Stimulated activated naive B cell treated with anti-CD40 and anti-IgM and Interleukin-4, amounts not matched to agents 10 μg/mL and 1 μg/mL and 100 μg/mL, for 72 hours (primary cell): ENCODE data around the gene E2F2.

Experiments
- ATAC-seq, 2 donors: fragments of 150-1000 bp; cut with Tn5 transposase; replicated peaks; 2 replicates each; pipeline ENCODE4 v1.10.0; 2021; ENCODE audit warnings: moderate library complexity in 1 of 2
- DNase-seq: peaks from one replicate; pipeline ENCODE4 v3.0.0; 2021
- H3K27ac Mint-ChIP-seq: one replicate; pipeline ENCODE4 v1.8.0; 2022; ENCODE audit warnings: mild to moderate bottlenecking, mixed read lengths
- H3K27me3 Mint-ChIP-seq, 2 donors: one replicate each; pipeline ENCODE4 v1.8.0; 2022; ENCODE audit warnings: mixed read lengths in 2 of 2
- H3K36me3 Mint-ChIP-seq, 2 donors: one replicate each; pipeline ENCODE4 v1.8.0; 2022; ENCODE audit warnings: mixed read lengths in 2 of 2, mild to moderate bottlenecking in 1 of 2
- H3K4me1 Mint-ChIP-seq, 2 donors: one replicate each; pipeline ENCODE4 v1.8.0; 2022; ENCODE audit warnings: mixed read lengths in 2 of 2, mild to moderate bottlenecking in 1 of 2
- H3K4me3 Mint-ChIP-seq, 2 donors: one replicate each; pipeline ENCODE4 v1.8.0; 2022; ENCODE audit warnings: mild to moderate bottlenecking in 2 of 2, mixed read lengths in 2 of 2, moderate library complexity in 1 of 2
- H3K9me3 Mint-ChIP-seq, 2 donors: one replicate each; pipeline ENCODE4 v1.8.0; 2022; ENCODE audit warnings: mixed read lengths in 2 of 2, mild to moderate bottlenecking in 1 of 2

E2F2 gene

DNA sequence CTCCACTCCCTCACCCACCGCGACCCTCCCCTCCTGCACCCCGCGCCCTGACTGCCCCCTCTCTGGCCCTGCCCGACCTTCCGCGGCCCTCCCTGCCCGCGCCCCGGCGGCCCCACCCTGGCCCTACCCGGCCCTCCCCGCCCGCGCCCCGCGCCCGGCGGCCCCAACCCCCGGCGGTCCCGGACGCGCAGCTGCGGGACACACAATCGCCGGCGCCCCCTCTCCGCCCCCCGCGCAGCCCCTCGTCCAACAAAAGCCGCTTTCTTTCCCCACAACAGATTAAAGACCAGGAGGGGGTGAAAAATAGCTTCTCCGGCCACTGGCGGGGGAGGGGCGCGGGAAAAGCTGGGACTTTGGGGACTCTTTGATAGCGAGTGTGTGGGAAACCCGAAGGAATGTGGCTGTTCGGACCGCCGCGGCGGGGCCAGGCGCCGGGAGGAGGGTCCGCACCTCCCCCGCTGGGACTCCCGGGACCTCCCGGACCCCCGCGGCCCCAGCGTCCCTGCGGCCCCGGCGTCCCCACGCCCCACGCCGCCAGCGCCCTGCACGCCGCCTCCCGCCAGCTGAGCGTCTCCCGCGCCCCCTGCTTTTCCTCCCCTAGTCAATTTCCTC lies 37.1 kb upstream of the E2F2 start:
- Mint-ChIP-seq H3K4me3 (peak overlapping the region; percentile 83 to 88), H3K36me3 (peaks cover 0 to 4% of the 10 kb centered on the region in 2 donors), H3K4me1 (peaks cover 40 to 61% of the 10 kb centered on the region in 2 donors), H3K27ac (peak overlapping the region; percentile 95), H3K9me3 (peaks cover 0 to 4% of the 10 kb centered on the region in 2 donors), H3K27me3 (no peaks in the 10 kb centered on the region)
- ATAC-seq (peak; percentile 23 to 33), DNase-seq (no peak)

- Mint-ChIP-seq H3K27me3 (no peaks in the 10 kb centered on the region), H3K4me1 (peaks cover 43 to 61% of the 10 kb centered on the region in 2 donors), H3K9me3 (peaks cover 0 to 4% of the 10 kb centered on the region in 2 donors), H3K4me3 (peak overlapping the region; percentile 78), H3K36me3 (peaks cover 0 to 4% of the 10 kb centered on the region in 2 donors), H3K27ac (peak overlapping the region; percentile 95)
- no peak for DNase-seq
- peak; percentile 36 to 41 for ATAC-seq
These were observed 36.6 kb upstream of the E2F2 start for GRCh38 chr1:23567629-23567995.

DNA sequence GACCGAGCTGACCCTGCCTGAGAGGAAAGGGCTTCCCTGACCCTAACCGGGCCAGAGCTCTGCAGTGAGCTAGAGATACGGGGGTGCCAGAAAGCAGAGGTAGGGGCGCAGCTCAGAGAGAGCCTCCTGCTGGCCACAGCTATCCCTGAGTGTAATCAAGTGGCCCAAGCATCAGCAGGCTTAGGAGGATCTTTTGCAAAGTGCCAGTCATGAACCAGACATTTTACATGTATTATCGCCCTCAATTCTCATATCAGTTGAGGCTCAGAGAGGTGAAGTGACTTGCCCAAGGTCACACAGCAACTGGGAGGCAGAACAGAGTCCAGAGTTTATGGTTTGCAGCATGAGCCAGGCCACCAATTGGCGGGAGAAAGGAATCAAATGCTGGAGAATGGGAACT lies 35.3 kb upstream of the E2F2 start:
- H3K4me1 Mint-ChIP-seq, result peaks cover 52 to 71% of the 10 kb centered on the region in 2 donors
- no peak overlapping the region for H3K4me3 Mint-ChIP-seq
- peak overlapping the region; percentile 95 for H3K27ac Mint-ChIP-seq
- peaks cover 0 to 4% of the 10 kb centered on the region in 2 donors for H3K36me3 Mint-ChIP-seq
- ATAC-seq (no peak), DNase-seq (no peak)
- no peaks in the 10 kb centered on the region for H3K27me3 Mint-ChIP-seq
- peaks cover 0 to 4% of the 10 kb centered on the region in 2 donors for H3K9me3 Mint-ChIP-seq

GRCh38 chr1:23565776-23566175 lies 34.7 kb upstream of the E2F2 start:
- DNase-seq (no peak), ATAC-seq (no peak)
- H3K27ac Mint-ChIP-seq, result peak overlapping the region; percentile 95
- H3K36me3 Mint-ChIP-seq, result peaks cover 0 to 4% of the 10 kb centered on the region in 2 donors
- H3K4me1 Mint-ChIP-seq, result peaks cover 57 to 73% of the 10 kb centered on the region in 2 donors
- no peak overlapping the region for H3K4me3 Mint-ChIP-seq
- no peaks in the 10 kb centered on the region for H3K27me3 Mint-ChIP-seq
- peaks cover 0 to 4% of the 10 kb centered on the region in 2 donors for H3K9me3 Mint-ChIP-seq

DNA sequence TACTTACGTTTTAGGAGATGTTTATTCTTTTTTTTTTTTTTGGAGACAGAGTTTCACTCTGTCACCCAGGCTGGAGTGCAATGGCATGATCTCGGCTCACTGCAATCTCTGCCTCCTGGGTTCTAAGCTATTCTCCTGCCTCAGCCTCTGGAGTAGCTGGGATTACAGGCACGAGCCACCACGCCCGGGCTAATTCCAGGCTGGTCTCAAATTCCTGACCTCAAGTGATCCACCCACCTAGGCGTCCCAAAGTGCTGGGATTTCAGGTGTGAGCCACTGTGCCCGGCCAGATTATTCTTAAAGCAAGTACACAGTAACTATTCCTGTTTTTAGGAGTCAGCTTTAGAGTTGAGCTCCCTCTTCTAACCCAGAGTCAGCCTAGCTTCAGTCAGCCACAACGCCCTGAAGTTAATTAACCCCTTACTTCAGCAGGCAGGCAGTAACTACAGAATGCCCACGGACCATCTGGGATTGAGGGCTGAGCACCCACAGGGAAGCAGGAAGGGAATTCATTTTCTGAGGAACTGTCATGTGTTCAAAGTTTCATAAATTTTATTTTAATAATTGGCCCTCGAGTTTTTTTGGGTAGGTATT lies 33.6 kb upstream of the E2F2 start:
- peaks cover 60 to 75% of the 10 kb centered on the region in 2 donors for H3K4me1 Mint-ChIP-seq
- no peak overlapping the region for H3K4me3 Mint-ChIP-seq
- H3K9me3 Mint-ChIP-seq, result peaks cover 0 to 4% of the 10 kb centered on the region in 2 donors
- no peak for DNase-seq
- ATAC-seq, result no peak
- H3K27me3 Mint-ChIP-seq, result no peaks in the 10 kb centered on the region
- H3K36me3 Mint-ChIP-seq, result peaks cover 0 to 4% of the 10 kb centered on the region in 2 donors
- H3K27ac Mint-ChIP-seq, result no peak overlapping the region

- H3K4me1 Mint-ChIP-seq, result peaks cover 54 to 67% of the 10 kb centered on the region in 2 donors
- H3K9me3 Mint-ChIP-seq, result peaks cover 0 to 4% of the 10 kb centered on the region in 2 donors
- peak overlapping the region; percentile 46 to 52 for H3K4me3 Mint-ChIP-seq
- no peak for DNase-seq
- H3K27ac Mint-ChIP-seq, result peak overlapping the region; percentile 81
- H3K36me3 Mint-ChIP-seq, result peaks cover 0 to 9% of the 10 kb centered on the region in 2 donors
- ATAC-seq, result no peak
- no peaks in the 10 kb centered on the region for H3K27me3 Mint-ChIP-seq
These were observed 32.8 kb upstream of the E2F2 start for GRCh38 chr1:23563755-23564374.

DNA sequence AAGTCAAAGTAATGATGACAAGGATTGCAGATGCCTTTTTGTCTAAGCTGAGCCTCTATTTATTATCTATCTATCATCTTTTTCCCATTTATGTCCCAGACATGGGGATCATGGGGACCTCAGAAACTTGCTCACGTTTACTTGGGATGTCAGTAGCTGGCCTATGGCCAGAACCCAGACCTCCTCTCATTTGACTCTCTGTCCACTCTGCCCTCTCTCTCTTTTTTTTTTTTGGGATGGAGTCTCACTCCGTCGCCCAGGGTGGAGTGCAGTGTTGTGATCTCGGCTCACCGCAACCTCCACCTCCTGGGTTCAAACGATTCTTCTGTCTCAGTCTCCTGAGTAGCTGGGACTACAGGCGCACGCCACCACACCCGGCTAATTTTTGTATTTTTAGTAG lies 32.0 kb upstream of the E2F2 start:
- Mint-ChIP-seq H3K27ac (peak overlapping the region; percentile 81), H3K4me3 (peak overlapping the region; percentile 46 to 52), H3K27me3 (no peaks in the 10 kb centered on the region), H3K36me3 (peaks cover 6 to 18% of the 10 kb centered on the region in 2 donors), H3K4me1 (peaks cover 49 to 63% of the 10 kb centered on the region in 2 donors), H3K9me3 (peaks cover 0 to 4% of the 10 kb centered on the region in 2 donors)
- ATAC-seq (no peak), DNase-seq (no peak)

DNA sequence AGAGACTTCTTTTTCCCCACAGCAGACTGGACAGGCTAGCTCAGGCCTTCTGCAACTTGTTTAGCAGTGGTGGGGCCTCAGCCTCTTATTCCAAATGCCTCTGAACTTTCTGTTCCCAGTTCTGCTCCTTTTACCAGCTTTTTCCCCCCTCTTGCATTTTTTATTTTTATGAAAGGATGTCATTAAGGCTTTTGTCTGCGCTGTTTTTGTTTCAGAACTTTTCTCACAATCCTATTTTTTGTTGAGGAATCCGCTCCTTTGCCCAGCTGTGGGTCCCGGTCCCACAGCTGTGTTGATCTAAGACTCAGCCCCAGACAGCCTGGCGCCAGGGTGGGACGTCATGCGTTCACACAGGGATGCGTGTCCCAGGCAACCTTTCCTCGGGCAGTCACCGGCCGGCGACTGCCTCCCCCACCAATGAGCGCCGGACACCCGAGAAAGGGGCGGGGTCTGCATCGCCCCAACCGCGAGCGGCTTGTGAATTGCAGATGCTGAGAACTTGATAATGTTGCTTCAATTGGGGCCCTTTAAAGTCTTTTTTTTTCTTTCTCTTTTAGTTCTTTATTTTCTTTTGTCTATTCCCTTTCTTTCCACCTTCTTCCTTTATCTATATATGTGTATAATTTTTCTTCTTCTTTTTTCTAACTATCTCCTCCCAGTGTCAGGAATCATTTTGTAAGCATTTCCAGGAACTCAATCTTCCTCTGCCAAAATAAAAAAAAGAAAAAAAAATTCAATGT lies 31.3 kb upstream of the E2F2 start:
- Mint-ChIP-seq H3K27me3 (no peaks in the 10 kb centered on the region), H3K4me3 (peak overlapping the region; percentile 79 to 84), H3K36me3 (peaks cover 11 to 24% of the 10 kb centered on the region in 2 donors), H3K4me1 (peaks cover 50 to 64% of the 10 kb centered on the region in 2 donors), H3K27ac (peak overlapping the region; percentile 97), H3K9me3 (peaks cover 0 to 4% of the 10 kb centered on the region in 2 donors)
- DNase-seq (peak; percentile 53), ATAC-seq (peak; percentile 26 to 39)

DNA sequence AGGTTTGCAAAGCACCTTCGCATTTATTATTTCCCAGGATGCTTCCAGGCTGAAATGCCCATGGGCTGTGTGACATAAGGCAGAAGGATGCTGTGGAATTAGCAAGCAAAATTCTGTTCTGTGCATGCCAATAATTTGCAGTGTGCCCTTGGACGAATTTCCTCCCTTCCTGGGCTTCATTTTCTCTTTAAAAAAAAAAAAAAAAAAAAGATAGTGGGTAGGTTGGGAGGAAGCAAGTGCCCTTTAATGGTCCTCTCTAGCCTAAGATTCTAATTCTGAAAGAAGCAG lies 30.7 kb upstream of the E2F2 start:
- H3K9me3 Mint-ChIP-seq, result no peaks in the 10 kb centered on the region
- peaks cover 52 to 64% of the 10 kb centered on the region in 2 donors for H3K4me1 Mint-ChIP-seq
- H3K36me3 Mint-ChIP-seq, result peaks cover 13 to 25% of the 10 kb centered on the region in 2 donors
- no peak for DNase-seq
- H3K4me3 Mint-ChIP-seq, result peak overlapping the region in 1 of 2 donors; percentile 8
- H3K27me3 Mint-ChIP-seq, result no peaks in the 10 kb centered on the region
- peak overlapping the region; percentile 97 for H3K27ac Mint-ChIP-seq
- no peak for ATAC-seq

DNA sequence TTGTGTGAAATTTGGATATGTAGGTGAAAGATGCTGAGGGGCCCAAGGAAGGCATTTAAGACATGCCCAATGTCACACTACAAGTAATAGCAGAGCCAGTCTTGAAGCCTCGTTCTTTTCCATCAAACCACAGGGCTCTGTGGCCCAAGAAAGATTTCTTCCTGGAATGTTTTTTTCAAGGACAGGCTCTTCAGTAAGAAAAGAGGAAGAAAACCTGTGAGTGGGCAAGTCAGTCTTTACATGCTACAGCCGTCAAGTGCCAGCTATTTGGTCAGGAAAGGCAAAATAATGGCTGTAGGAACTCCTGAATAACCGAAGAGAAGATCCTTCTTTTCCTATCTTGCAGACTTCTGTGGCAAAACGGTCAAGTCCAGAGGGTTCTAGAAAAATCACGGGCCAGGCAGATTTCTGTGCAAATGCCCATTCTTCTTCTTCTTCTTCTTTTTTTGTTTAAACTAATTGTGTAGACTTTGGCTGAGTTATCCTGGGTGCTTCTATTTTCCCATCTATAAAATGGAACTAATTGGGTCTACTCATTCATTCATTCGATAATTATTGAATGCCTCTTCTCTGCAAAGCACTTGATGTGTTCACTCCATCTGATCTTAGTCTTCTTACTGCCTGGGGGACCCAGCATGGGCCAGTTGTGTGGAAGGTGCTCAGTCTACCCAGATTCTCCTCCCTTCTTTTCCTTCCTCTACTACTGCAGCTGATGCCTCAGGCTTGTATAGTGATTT lies 30.2 kb upstream of the E2F2 start:
- Mint-ChIP-seq H3K27ac (peak overlapping the region; percentile 48), H3K4me1 (peaks cover 53 to 65% of the 10 kb centered on the region in 2 donors)

DNA sequence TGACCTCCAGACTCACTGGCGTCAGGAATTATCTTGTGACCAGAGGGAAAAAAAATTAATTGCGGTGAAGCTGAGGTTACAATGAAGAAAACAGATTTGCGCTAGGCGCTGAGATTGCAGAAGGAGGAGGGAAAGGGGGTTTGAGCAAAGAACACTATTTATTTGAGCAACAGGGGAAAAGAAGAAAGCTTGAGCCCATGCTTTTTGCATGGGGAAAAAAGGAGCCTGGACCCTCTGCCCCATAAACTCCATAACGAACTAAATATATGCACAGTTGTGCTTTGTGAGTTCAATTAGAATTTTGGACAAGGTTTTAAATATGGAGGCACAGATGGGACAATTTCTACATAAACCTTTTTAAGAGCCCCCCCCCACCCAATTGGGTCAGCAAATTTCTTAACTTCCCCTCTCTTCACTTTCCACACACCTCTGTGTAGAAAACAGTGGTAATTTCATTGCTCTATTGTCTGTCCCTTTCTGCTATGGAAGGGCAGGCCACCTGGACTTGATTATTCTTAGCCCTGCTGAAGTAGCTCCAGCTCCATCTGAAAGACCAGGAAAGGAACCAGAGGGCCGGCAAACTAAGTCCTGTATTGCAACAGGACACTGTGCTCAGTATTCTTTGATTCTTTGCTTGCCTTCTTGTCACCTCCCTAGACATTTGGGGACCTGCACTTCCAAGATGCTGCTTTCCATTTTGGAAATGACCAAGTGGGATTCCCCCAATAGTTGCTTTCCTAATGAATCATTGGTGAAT lies 29.1 kb upstream of the E2F2 start:
- Mint-ChIP-seq H3K36me3 (peaks cover 13 to 25% of the 10 kb centered on the region in 2 donors), H3K9me3 (no peaks in the 10 kb centered on the region), H3K4me1 (peaks cover 57 to 70% of the 10 kb centered on the region in 2 donors), H3K4me3 (peak overlapping the region; percentile 96 to 97), H3K27me3 (no peaks in the 10 kb centered on the region), H3K27ac (peak overlapping the region; percentile 97)
- no peak for ATAC-seq
- DNase-seq, result no peak

More for the DNA sequence above, 30.2 kb upstream of the E2F2 start:
- no peaks in the 10 kb centered on the region for H3K9me3 Mint-ChIP-seq
- no peak for ATAC-seq
- peaks cover 13 to 25% of the 10 kb centered on the region in 2 donors for H3K36me3 Mint-ChIP-seq
- H3K4me3 Mint-ChIP-seq, result peak overlapping the region; percentile 8 to 14
- DNase-seq, result no peak
- no peaks in the 10 kb centered on the region for H3K27me3 Mint-ChIP-seq

GRCh38 chr1:23559136-23559984 lies 28.3 kb upstream of the E2F2 start, which contains the start of gene ID3:
Gene ID3, minus strand, starts transcription at chr1:23559501. Its CDS starts 75 bp downstream, at chr1:23559426.
- DNase-seq (peak; percentile 95), ATAC-seq (peak; percentile 73 to 78)
- peaks cover 14 to 25% of the 10 kb centered on the region in 2 donors for H3K36me3 Mint-ChIP-seq
- peaks cover 57 to 75% of the 10 kb centered on the region in 2 donors for H3K4me1 Mint-ChIP-seq
- H3K9me3 Mint-ChIP-seq, result no peaks in the 10 kb centered on the region
- H3K27ac Mint-ChIP-seq, result peak within 1 kb of the TSS; percentile 97
- peak within 1 kb of the TSS; percentile 96 to 97 for H3K4me3 Mint-ChIP-seq
- no peaks in the 10 kb centered on the region for H3K27me3 Mint-ChIP-seq

DNA sequence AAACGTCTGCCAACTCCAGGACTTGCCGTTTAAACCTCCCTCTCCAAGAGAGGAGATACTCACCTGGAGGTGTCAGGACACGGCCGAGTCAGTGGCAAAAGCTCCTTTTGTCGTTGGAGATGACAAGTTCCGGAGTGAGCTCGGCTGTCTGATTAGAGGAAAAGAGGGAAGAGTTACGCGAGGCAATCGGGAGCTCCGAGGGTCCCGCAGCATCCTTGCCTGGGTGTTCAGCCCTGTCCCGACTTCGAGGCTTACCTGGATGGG lies 27.8 kb upstream of the E2F2 start:
- Mint-ChIP-seq H3K4me1 (peaks cover 59 to 79% of the 10 kb centered on the region in 2 donors), H3K4me3 (peak overlapping the region; percentile 96 to 97), H3K9me3 (no peaks in the 10 kb centered on the region), H3K27me3 (no peaks in the 10 kb centered on the region), H3K36me3 (peaks cover 14 to 25% of the 10 kb centered on the region in 2 donors), H3K27ac (peak overlapping the region; percentile 97)
- ATAC-seq (no peak), DNase-seq (no peak)
